NCI-H2029 (cell line): Measurements from ENCODE around the gene HYKK.
"Not testable (repeated sequence)": the region's sequence is repeated elsewhere in the genome, so short reads cannot be mapped to it uniquely, and the experiment has no call there.

Experiments
- DNase-seq: peaks from one replicate; lab custom pipeline; 2025; lab: John Stamatoyannopoulos, UW

HYKK gene, protein sequence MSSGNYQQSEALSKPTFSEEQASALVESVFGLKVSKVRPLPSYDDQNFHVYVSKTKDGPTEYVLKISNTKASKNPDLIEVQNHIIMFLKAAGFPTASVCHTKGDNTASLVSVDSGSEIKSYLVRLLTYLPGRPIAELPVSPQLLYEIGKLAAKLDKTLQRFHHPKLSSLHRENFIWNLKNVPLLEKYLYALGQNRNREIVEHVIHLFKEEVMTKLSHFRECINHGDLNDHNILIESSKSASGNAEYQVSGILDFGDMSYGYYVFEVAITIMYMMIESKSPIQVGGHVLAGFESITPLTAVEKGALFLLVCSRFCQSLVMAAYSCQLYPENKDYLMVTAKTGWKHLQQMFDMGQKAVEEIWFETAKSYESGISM

DNA sequence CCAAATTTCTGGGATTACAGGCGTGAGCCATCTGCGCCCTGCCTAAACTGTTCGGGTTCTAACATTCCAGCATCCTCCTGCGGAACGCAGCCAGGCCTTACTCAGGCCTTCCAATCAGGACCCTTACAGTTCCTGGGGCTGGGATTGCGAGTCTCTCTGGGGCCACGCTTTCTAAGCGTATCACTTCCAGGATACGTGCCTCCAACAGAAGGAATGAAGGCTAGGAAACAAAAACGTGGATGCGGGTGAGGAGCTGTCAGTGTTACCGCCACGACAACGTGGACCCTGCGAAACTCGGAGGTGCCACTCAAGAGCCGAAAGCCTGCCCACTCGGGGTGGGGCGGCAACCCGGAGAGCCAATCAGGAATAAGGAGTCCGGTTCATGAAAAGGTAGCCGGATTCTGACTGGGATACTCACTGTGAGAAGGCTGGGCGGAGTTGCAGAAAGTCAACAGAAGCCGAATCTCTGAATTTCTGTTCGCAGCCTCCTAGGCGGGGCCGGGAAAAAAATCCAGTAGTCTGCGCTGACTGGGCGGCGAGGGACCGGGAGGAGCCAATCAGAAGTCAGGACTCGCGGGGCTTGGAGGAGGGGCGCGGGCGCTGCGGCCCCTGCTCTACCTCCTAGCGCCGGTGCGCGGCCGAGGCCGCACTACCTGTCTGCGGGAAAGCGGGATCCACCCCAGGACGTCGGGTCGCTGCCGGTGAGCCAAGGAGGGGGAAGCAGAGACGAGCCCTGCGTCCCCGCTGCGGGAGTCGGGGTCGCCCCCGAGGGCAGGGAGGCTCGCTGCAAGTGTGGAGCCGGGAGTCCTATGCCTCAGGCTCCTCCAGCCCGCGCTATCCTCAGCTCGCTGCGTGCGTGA lies at the start of gene HYKK:
TSS of gene HYKK (plus strand) at position 607 of the 860 bp plus-strand sequence. CDS start 5,512 bp downstream, outside the sequence.
- peak; percentile 83 for DNase-seq

DNA sequence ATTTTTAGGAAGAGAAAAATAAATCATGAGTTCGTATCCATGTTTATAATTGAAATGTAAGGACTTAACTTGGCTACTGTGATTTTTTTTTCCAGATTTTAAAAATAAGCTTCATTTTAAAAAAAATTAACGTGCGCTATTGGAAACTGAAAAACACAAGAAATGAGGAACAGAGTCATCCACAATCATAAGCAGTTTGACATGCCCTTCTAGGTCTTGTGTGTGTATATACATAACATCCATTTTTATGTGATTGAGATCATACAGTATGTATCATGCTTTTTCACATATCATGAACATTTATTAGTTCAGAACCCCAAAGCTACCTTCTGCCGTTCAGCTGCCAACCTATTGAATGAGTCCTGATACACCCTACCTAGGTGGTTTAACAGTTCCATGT lies 46.6 kb upstream of the HYKK start:
- DNase-seq: no peak

DNA sequence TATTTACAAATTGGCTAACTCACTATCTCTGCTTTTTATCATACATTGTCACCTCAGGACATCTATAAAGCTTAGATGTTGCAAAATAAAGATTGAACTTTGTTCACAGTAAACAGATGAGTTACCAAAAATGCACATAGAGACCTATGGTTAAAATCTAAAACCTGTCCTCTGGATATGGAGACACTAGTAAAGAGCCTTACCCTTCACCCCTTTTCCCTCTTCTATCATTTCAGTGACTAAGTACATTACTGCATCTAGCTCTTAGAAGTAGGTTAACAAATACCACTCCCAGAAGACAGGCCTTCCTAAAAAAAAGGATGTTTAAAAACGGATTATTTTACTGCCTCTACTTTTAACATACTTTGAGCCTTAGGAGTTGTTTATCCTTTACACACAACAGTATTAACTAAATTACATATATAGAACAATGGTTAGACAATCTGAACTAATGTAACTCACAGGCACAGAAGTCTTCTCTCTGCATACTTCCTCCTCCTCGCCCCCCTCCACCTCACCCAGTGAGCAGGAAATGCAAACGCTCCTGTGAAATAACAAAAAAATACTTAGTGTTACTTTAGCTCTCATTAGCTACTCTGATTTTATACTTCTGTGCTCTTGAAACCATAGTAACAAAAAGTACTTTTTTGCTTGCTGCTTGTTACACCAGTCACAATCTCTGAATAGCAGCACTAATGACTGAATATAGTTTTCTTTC lies 46.0 kb upstream of the HYKK start:
- DNase-seq: no peak

DNA sequence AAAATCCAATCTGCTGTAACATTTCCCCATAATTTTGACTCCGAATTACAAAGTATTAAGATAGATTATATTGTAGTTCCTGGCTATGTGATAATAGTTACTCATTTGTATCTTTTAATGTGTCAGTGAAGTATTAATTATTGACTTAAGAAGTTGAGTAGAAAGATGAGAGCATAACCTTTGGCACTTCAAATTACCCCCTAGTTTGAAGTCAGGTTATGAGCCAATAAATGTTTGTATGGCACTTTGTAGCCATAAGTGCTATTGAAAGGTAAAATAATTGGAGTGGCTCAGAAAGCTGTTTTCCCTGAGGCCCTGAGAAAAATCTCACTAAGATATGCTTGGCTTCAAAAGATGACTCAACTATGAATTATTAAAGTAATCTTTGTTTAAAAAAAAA lies 38.3 kb upstream of the HYKK start:
- DNase-seq: no peak

DNA sequence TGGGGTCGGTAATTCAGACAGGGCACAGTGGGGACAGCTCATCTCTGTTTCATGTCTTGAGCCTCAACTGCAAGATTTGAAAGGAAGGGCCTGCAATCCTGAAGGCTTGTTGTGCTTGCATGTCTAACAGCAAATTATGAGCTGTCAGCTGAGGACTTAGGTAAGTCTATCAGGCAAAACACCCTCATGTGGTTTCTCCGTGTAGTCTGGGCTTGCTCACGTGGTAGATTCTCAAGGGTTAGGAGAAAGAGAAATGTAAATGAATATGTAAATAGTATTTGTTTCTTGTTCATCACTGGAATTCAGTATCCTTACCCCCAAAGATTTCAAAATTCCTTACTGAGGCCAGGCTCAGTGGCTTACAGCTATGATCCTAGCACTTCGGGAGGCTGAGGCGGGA lies 30.1 kb upstream of the HYKK start:
- no peak for DNase-seq

DNA sequence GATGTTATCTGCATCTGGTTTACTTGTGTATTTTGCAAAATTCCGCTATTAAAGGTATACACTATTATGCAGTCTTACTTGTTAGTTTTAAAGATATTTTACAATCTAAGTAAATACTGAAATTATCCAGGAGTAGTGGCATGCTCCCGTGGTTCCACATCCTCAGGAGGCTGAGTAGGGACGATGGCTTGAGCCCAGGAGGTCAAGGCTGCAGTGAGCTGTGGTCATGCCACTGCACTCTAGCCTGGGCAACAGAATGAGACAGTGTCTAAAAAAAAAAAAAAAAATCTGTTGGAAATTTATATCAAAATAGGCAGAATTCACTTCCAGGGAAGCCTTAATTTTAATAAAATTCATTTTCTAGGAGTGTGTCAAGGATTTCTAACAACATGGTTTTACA lies 27.7 kb upstream of the HYKK start:
- no peak for DNase-seq

DNA sequence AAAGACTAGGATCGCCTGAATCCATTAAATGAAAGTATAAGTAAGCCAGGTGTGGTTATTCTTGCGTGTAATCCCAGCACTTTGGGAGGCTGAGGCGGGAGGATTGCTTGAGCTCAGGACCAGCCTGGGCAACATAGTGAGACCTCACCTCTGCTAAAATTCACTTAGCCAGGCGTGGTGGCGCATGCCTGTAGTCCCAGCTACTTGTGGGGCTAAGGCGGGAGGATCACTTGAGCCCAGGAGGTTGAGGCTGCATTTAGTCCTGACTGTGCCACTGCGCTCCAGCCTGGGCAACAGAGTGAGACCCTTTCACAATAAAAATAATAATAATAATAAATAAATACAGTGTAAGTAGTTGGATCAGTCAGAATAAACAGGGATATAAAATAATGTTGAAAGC lies 25.5 kb upstream of the HYKK start:
- DNase-seq: no peak

DNA sequence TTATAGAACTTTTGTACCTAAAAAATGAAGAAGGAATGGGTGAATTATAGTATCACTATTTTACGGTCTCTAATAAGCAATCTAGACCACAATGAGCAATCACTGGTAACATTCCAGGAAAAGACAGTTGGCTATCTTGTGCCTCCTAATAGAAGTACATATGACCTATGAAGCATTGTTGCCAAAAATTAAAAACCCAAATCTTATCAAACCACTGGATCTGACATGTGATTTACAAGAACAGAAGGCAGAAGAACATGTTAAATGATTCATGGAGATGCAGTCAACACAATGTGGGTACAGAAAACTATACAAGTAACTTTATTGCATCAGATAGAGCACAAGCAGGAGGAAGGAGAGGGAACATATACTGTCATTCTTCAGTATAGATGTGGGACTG lies 14.5 kb upstream of the HYKK start:
- no peak for DNase-seq

DNA sequence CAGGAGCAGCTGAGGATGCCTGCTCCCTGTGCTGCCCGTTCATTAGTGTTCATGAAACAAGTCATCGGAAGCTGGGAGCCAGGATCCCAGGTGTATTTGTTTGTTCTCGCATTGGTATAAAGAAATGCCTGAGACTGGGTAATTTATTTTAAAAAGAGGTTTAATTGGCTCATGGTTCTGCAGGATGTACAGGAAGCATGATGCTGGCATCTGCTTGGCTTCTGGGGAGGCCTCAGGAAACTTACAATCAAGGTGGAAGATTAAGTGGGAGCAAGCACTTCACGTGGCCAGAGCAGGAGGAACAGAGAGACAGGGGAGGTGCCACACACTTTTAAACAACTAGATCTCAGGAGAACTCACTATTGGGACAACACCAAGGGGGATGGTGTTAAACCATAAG lies 5.5 kb upstream of the HYKK start:
- DNase-seq: no peak

DNA sequence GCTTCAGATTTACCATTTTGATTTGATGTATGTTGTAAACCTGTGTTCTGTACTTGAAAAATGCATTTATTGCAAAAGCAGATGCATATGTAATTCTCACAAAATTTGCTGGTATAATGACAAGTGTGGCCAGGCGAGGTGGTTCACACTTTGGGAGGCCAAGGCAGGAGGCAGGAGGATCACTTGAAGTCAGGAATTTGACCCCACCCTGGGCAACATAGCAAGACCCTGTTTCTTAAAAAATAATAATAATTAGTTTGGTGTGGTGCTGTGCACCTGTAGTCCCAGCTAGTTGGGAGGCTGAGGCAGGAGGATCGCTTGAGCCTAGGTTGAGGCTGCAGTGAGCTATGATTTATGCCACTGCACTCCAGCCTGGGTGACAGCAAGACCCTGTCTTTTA lies 4.7 kb upstream of the HYKK start:
- DNase-seq: no peak

DNA sequence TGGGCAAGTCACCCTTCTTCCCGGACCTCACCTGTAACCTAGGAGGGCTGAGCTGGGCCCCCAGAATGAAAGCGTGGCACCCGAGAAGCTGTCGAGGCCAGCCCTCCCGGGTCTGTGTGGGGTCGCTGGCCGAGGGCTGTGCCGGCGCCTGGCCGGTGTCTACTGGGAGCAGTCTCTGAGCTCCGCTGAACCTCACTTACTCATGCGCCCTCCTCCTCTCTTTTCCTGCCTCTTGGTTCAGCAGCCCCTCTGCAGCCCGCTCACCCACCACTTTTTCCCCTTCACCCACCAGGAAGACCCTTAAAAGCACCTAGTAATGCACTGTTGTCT lies 419 bp downstream of the HYKK start:
- no peak for DNase-seq

DNA sequence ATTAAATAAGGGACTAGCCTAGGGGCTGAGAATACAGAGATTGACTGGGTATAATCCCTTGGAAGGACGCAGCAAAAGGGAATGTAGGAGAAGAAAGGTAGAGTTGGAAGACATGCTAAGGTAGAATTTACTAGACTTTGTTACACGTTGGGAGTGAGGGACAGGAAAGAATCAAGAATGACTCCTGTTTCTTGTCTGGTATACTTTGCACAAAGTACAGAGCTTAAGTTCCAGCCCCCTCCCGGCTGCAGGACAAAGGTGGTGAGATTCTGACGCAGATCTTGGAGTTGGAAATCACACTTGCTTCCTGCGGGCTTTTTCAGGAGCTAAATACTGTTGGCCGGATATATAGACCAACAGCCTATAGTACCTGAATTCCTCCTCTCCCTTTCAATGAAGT lies 895 bp downstream of the HYKK start:
- no peak for DNase-seq

DNA sequence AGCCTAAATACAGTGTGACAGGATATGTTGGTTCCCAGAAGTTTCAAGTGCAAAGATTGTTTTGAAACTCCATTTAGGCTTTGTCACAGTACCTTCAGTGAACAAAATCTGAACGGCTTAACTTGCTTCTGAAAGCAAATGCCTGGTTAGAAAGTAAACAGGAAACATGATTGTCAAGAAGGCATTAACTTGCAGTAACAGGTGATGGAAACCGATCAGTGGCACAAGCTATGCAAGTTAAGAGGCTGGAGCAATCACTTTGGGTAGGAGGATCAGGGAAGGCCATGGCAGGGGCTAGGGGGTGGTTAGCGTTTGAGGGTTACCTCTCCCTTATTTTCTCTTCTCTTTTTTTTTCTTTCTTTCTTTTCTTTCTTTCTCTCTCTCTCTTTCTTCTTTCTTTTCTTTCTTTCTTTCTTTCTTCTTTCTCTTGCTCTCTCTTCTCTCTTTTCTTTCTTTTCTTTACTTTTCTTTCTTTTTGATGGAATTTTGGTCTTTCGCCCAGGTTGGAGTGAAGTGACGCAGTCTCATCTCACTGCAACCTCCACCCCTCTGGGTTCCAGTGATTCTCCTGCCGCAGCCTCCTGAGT lies 2.4 kb downstream of the HYKK start:
- no peak for DNase-seq

DNA sequence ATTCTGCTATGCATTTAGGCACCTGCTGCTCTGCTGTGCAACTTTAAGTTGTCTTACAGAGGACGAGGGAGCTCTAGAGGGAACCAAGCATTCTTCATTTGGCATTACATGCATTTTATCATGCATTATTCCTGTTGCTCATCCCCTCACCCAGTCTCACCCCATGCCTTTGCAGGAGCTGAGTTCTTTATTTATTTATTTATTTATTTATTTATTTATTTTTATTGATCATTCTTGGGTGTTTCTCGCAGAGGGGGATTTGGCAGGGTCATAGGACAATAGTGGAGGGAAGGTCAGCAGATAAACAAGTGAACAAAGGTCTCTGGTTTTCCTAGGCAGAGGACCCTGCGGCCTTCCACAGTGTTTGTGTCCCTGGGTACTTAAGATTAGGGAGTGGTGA lies 12.7 kb downstream of the HYKK start:
- DNase-seq: not testable (repeated sequence)

DNA sequence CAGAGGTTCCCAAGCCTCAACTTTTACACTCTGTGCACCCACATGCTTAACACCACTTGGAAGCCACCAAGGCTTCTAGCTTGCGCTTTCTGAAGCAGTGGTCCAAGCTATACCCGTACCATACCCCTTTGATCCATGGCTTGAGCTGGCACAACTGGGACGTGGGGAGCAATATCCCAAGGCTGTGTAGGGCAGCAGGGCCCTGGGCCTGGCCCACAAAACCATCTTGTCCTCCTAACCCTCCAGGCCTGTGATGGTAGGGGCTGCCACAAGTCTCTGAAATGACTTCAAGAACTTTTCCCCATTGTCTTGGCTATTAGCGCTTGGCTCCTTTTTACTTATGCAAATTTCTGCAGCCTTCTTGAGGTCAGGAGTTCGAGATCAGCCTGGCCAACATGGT lies 16.9 kb downstream of the HYKK start:
- no peak for DNase-seq

DNA sequence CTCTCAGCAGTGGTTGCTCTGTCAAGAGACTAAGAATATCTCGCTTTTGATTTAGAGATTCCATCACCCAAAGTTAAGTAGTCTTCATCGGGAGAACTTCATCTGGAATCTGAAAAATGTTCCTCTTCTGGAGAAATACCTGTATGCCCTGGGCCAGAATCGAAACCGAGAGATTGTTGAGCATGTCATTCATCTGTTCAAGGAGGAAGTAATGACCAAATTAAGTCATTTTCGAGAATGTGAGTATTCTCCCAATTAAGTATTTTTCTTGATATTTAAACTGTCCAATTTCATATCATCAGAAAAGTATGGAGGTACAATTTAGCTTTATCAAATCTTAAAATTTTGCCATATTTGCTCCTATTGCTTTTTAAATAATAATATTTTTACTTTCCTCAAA lies 19.9 kb downstream of the HYKK start:
- DNase-seq: no peak

DNA sequence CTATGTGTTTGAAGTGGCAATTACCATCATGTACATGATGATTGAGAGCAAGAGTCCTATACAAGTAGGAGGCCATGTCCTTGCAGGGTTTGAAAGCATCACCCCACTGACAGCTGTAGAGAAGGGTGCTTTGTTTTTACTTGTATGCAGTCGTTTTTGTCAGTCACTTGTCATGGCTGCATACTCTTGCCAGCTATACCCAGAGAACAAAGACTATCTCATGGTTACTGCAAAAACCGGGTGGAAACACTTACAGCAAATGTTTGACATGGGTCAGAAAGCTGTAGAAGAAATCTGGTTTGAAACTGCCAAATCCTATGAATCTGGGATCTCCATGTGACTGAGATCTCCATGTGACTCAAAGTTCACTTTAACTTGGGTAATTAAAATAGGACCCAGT lies 26.0 kb downstream of the HYKK start:
- DNase-seq: no peak

DNA sequence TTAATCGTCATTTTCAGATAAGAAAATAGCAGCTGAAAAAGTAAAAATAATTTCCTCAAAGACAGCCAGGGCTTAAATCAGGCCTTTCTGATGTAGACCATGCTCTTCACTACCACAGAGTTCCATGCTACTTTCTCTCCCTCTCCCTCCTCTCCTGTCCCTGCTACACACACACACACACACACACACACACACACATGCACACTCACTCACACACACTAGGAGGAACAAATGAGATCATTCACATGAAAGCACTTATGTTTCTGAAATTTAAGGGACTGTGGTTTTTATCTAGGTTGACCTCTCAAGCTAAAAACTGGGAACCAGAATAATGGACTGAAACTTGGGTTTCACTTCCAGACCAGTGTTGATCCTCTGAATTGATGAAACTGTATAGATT lies 28.8 kb downstream of the HYKK start:
- no peak for DNase-seq

DNA sequence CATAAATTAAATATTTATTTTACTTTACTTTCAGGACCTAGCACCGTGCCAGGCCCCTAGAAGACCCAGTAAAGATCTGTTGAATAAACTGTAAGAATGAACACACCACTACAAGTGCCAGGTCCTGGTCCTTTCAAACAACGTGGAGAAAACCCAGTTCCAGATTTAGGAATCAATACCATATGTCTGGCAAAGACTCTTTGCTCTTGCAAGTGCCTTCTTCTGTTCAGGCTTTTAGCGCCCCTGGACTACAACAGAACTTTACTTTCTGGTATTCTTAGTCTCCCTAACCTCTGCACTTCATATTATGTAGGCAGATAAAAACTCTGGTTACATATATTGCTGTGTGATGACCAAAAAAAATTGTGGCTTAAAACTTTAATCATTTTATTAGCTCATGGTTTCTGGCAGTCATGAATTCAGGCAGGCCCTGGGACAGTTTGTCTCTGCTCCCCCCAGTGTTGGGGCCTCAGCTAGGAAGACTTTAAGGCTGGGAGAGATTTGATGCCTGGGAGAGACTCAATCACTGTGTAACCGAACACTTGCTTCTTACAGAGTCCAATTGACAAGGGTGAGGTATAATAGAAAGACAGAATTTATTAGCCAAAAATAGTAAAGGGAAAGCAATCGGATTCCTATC lies 30.0 kb downstream of the HYKK start:
- no peak for DNase-seq

DNA sequence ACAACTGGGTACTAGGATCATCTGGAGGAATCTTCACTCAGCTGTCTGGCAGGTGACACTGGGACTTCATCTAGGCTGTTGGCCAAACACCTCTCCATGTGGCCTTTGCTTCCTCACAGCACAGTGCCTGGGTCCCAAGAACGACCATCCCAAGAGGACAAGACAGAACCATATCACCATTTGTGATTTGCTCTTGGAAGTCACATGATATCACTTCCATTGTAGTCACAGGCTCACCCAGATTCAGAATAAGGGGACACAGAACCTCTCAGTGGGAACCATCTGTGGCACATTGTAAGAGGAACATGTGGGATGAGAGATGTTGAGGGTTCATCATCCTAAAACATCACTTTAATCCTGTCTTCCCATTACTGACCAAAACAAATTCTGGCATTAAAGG lies 31.0 kb downstream of the HYKK start:
- no peak for DNase-seq

DNA sequence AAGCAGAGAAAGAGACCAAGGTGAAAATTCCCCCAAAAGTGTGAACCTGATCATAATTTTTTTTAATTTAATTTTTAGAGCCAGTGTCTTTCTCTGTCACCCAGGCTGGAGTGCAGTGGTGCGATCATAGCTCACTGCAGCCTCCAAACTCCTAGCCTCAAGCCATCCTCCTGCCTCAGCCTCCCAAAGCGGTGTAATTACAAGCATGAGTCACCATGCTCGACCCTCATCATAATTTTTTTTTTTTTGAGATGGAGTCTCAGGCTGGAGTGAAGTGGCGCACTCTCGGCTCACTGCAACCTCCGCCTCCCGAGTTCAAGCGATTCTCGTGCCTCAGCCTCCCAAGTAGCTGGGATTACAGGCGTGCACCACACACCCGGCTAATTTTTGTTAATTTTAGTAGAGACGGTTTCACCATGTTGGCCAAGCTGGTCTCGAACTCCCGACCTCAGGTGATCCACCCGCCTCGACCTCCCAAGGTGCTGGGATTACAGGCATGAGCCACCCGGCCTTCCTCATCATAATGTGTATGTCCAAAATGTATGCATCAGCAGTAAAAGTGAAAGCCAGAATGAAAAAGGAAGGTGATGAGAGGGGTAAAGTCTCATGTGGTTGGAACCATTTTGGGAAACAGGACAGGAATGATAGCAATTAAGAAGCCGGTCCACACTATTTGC lies 32.2 kb downstream of the HYKK start:
- DNase-seq: not testable (repeated sequence)
